Muscle of leg (tissue), 11 donors: ENCODE data around the gene ABCF1. TPM values are rescaled to one million over a fixed set of nuclear protein-coding genes. Genes with fewer than 3 reads are reported as not detected.
"Not testable (repeated sequence)": the region's sequence is repeated elsewhere in the genome, so short reads cannot be mapped to it uniquely, and the experiment has no call there.

Source experiments
- DNase-seq: peaks from one replicate; pipeline ENCODE4 v3.0.0; 2013
- H3K27ac ChIP-seq: one replicate; pipeline ENCODE4 v1.5.1; 2013; ENCODE audit warnings: mild to moderate bottlenecking, low read length, control low read depth
- H3K27me3 ChIP-seq: one replicate; pipeline ENCODE4 v1.6.1; 2013; ENCODE audit warnings: low read length; ENCODE audit not compliant: control insufficient read depth, insufficient read depth
- H3K36me3 ChIP-seq: one replicate; pipeline ENCODE4 v1.6.1; 2013; ENCODE audit warnings: low read length; ENCODE audit not compliant: control insufficient read depth, insufficient read depth
- H3K4me1 ChIP-seq: one replicate; pipeline ENCODE4 v1.6.1; 2013; ENCODE audit warnings: low read length; ENCODE audit not compliant: control insufficient read depth, insufficient read depth
- H3K4me3 ChIP-seq: one replicate; pipeline ENCODE4 v1.5.1; 2013; ENCODE audit warnings: low read length, control low read depth
- H3K9me3 ChIP-seq: replicated peaks from 2 replicates; pipeline ENCODE4 v1.6.1; 2013; ENCODE audit warnings: low read depth, low read length; ENCODE audit not compliant: control insufficient read depth
- WGBS: methylation state at CpG from one replicate; pipeline ENCODE4 v1.1.5; 2013; ENCODE audit warnings: missing lambda C conversion rate; ENCODE audit not compliant: insufficient coverage; 5-methylcytosine and 5-hydroxymethylcytosine counted together
- polyA plus RNA-seq, 8 donors: library from polyadenylated mRNA; unstranded; fragments of 120-200 nt; gene quantifications; one replicate each; pipeline versions ENCODE4 v1.2.1 to v1.2.3, GENCODE V29; 2013; ENCODE audit warnings: inconsistent platforms in 1 of 8, low replicate concordance in 1 of 8; ENCODE audit not compliant: insufficient read length in 8 of 8, insufficient read depth in 1 of 8
- total RNA-seq: library from RNA; stranded (reverse); fragments of 120-200 nt; gene quantifications from one replicate; pipeline ENCODE4 v1.2.4, GENCODE V29; 2013

The ABCF1 gene
- total and polyA plus RNA-seq, 9 donors, result 26.6 to 56.1 (median 50.4) TPM

DNA sequence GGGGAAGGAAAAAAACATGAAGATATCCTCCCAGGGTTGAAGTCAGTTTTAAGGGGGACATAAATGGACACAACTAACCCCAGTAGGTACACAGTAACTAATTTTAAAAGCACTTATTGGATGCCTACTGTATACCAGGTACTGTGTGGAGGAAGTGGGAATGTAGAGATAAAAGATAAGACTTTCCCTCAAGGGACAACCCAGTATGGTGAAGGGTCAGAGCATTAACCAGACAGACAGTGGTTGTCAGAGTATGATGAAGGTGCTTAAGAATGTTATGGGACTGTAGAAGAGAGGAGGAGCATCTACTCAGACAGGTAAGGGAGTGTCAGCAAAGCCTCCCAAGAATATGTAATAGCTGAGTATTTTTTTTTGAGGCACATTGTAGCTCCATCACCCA lies 906 bp downstream of the ABCF1 start:
- Histone ChIP-seq H3K9me3 (no peaks in the 10 kb centered on the region), H3K36me3 (peaks cover 13% of the 10 kb centered on the region), H3K27me3 (no peaks in the 10 kb centered on the region), H3K4me3 (peak overlapping the region; percentile 68), H3K4me1 (peaks cover 17% of the 10 kb centered on the region), H3K27ac (no peak overlapping the region)
- no peak for DNase-seq

DNA sequence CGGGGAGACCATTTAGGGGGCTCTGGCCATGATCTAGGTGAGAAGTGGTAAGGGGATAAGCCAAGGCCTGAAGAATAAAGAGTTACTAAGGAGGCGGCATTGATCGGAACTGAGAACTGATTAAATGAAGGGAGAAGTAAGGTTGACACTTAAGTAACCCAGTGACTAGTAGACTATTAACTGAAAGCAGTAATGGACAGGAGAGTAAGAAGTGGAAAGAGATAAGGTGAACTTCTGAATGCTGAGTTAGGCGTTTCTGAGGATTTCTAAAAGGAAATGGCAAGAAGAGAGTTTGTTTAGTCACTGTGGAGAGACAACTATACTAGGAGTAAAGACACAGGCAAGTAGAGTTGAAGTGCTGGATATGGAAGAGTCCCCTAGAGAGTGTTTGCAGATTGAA lies 1.9 kb downstream of the ABCF1 start:
- H3K36me3 ChIP-seq, result peaks cover 22% of the 10 kb centered on the region
- no peaks in the 10 kb centered on the region for H3K27me3 ChIP-seq
- H3K4me1 ChIP-seq, result peaks cover 17% of the 10 kb centered on the region
- H3K27ac ChIP-seq, result no peak overlapping the region
- WGBS, result 79% methylated on average over 4 of the region's 4 CpGs
- no peak overlapping the region for H3K4me3 ChIP-seq
- DNase-seq, result no peak
- no peaks in the 10 kb centered on the region for H3K9me3 ChIP-seq

DNA sequence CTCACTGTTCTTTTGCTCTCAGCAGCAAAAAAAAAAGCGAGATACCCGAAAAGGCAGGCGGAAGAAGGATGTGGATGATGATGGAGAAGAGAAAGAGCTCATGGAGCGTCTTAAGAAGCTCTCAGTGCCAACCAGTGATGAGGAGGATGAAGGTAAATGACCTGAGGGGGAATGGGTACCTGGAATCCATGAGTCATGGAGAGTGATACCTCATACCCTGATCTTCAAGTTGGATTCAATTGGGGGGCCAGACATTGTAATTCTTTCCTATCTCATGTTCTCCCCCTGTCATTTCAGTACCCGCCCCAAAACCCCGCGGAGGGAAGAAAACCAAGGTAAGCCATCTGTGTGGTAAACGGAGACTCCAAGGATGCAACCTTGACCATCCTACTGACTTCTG lies 6.8 kb downstream of the ABCF1 start:
- 93% methylated on average over 4 of the region's 8 CpGs for WGBS

DNA sequence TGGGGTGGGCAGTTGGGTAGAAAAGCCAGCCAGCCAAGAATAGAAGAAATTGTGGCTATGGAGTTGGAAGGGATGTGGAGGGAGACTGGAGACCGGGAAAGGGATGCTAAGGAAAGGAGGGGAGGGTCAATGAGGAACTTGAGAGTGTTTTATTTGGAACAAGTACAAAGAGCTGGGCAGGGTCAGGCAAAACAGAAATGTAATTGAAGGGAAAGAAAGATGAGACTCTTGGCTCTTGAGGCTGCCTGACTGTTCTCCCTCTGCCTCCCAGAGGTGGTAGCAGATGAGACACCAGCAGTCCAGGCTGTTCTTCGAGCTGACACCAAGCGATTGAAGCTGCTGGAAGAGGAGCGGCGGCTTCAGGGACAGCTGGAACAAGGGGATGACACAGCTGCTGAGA lies 12.7 kb downstream of the ABCF1 start:
- Histone ChIP-seq H3K27ac (no peak overlapping the region), H3K4me3 (no peak overlapping the region), H3K4me1 (no peaks in the 10 kb centered on the region), H3K9me3 (no peaks in the 10 kb centered on the region), H3K27me3 (no peaks in the 10 kb centered on the region), H3K36me3 (peaks cover 85% of the 10 kb centered on the region)
- 94% methylated on average over 5 of the region's 5 CpGs for WGBS
- no peak for DNase-seq

More for the DNA sequence above, 6.8 kb downstream of the ABCF1 start:
- H3K9me3 ChIP-seq, result no peaks in the 10 kb centered on the region
- H3K27me3 ChIP-seq, result no peaks in the 10 kb centered on the region
- H3K27ac ChIP-seq, result no peak overlapping the region
- DNase-seq, result no peak
- H3K4me1 ChIP-seq, result no peaks in the 10 kb centered on the region
- H3K36me3 ChIP-seq, result peaks cover 66% of the 10 kb centered on the region
- H3K4me3 ChIP-seq, result no peak overlapping the region

DNA sequence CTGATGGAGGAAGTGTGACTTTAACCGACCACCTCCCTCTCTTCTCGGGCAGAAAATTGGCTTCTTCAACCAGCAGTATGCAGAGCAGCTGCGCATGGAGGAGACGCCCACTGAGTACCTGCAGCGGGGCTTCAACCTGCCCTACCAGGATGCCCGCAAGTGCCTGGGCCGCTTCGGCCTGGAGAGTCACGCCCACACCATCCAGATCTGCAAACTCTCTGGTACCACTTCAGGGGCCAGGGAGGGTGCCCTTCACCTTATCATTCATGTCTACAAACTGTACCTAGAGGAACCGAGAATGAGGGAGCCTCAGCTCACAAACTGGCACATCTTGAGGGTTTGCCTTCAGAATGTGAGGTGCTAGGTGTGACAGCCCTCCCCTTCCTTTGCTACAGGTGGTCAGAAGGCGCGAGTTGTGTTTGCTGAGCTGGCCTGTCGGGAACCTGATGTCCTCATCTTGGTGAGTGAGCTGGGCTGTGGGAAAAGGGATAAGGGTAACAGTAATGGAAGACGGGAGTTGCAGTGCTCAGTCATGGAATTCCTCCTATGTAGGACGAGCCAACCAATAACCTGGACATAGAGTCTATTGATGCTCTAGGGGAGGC lies 18.6 kb downstream of the ABCF1 start:
- no peaks in the 10 kb centered on the region for H3K27me3 ChIP-seq
- H3K36me3 ChIP-seq, result peaks cover 72% of the 10 kb centered on the region
- H3K4me3 ChIP-seq, result no peak overlapping the region
- no peak overlapping the region for H3K27ac ChIP-seq
- no peak for DNase-seq
- H3K4me1 ChIP-seq, result no peaks in the 10 kb centered on the region
- WGBS, result 95% methylated on average over 11 of the region's 15 CpGs
- no peaks in the 10 kb centered on the region for H3K9me3 ChIP-seq

DNA sequence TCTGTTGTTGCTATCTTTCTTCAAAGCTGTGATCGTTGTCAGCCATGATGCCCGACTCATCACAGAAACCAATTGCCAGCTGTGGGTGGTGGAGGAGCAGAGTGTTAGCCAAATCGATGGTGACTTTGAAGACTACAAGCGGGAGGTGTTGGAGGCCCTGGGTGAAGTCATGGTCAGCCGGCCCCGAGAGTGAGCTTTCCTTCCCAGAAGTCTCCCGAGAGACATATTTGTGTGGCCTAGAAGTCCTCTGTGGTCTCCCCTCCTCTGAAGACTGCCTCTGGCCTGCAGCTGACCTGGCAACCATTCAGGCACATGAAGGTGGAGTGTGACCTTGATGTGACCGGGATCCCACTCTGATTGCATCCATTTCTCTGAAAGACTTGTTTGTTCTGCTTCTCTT lies 19.3 kb downstream of the ABCF1 start:
- Histone ChIP-seq H3K4me3 (no peak overlapping the region), H3K27ac (no peak overlapping the region), H3K27me3 (no peaks in the 10 kb centered on the region), H3K36me3 (peaks cover 66% of the 10 kb centered on the region), H3K4me1 (no peaks in the 10 kb centered on the region), H3K9me3 (no peaks in the 10 kb centered on the region)
- DNase-seq, result no peak
- 70% methylated on average over 6 of the region's 8 CpGs for whole genome bisulfite sequencing

DNA sequence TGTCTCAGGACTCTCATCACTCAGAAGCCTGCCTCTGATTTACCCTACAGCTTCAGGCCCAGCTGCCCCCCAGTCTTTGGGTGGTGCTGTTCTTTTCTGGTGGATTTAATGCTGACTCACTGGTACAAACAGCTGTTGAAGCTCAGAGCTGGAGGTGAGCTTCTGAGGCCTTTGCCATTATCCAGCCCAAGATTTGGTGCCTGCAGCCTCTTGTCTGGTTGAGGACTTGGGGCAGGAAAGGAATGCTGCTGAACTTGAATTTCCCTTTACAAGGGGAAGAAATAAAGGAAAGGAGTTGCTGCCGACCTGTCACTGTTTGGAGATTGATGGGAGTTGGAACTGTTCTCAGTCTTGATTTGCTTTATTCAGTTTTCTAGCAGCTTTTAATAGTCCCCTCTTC lies 19.8 kb downstream of the ABCF1 start:
- H3K4me3 ChIP-seq, result no peak overlapping the region
- DNase-seq, result no peak
- no peaks in the 10 kb centered on the region for H3K9me3 ChIP-seq

DNA sequence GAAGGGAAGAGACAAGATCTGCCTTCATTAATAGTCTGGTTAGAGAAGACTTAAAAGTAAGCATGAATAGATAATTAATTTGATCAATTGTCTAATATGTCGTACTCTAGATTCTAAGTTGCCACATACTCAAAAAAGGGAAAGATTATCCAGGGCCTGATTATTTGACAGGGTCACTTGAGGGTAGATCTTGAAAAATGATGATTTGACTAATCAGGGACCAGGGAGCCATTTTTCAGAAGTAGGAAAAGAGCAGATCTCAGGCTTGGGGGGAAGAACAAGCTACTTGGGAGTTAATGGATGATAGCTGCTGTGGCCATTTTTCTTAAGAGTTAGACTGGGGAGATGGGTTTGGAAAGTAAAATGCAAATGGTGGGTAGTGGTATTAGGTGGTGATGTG lies 21.0 kb downstream of the ABCF1 start:
- no peak for DNase-seq
- Histone ChIP-seq H3K36me3 (peaks cover 48% of the 10 kb centered on the region), H3K9me3 (no peaks in the 10 kb centered on the region), H3K4me3 (no peak overlapping the region), H3K4me1 (no peaks in the 10 kb centered on the region), H3K27me3 (no peaks in the 10 kb centered on the region), H3K27ac (no peak overlapping the region)
- WGBS, result no CpG with 5 or more reads among the region's 1 CpG

More for the DNA sequence above, 19.8 kb downstream of the ABCF1 start:
- WGBS, result no CpG with 5 or more reads among the region's 1 CpG
- no peaks in the 10 kb centered on the region for H3K4me1 ChIP-seq
- H3K36me3 ChIP-seq, result peaks cover 61% of the 10 kb centered on the region
- H3K27me3 ChIP-seq, result no peaks in the 10 kb centered on the region
- H3K27ac ChIP-seq, result no peak overlapping the region

DNA sequence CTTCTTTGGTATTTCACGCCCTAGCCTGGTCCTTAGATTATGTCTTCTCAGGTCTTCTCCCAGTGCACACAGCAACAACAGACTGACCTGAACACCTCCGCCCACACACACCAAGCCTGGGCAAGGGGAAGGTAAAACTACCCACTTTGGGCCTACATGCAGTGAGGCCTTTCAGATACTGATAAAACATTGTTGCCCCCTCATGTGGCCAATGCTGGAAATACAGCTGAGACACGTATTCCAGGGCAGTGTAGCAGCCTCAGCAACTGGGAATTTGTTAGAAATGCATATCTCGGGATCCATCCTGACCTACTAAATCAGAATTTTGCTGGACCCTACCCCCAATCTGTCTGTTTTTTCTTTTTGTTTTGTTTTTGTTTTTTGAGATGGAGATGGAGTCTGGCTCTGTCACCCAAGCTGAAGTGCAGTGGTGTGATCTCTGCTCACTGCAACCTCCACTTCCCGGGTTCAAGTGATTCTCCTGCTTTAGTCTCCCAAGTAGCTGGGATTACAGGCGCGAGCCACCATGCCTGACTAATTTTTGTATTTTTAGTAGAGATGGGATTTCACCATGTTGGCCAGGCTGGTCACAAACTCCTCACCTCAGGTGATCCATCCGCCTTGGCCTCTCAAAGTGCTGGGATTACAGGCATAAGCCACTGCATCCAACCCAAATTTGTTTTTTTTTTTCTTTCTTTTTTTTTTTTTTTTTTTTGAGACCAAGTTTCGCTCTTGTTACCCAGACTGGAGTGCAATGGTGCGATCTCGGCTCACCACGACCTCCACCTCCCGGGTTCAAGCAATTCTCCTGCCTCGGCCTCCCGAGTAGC lies 26.3 kb downstream of the ABCF1 start:
- not testable (repeated sequence) for H3K4me3 ChIP-seq, H3K27ac ChIP-seq, H3K9me3 ChIP-seq, H3K27me3 ChIP-seq, H3K4me1 ChIP-seq
- WGBS, result 0% methylated on average over 1 of the region's 15 CpGs
- H3K36me3 ChIP-seq, result peaks cover 31% of the 10 kb centered on the region
- peak; percentile 82 for DNase-seq

DNA sequence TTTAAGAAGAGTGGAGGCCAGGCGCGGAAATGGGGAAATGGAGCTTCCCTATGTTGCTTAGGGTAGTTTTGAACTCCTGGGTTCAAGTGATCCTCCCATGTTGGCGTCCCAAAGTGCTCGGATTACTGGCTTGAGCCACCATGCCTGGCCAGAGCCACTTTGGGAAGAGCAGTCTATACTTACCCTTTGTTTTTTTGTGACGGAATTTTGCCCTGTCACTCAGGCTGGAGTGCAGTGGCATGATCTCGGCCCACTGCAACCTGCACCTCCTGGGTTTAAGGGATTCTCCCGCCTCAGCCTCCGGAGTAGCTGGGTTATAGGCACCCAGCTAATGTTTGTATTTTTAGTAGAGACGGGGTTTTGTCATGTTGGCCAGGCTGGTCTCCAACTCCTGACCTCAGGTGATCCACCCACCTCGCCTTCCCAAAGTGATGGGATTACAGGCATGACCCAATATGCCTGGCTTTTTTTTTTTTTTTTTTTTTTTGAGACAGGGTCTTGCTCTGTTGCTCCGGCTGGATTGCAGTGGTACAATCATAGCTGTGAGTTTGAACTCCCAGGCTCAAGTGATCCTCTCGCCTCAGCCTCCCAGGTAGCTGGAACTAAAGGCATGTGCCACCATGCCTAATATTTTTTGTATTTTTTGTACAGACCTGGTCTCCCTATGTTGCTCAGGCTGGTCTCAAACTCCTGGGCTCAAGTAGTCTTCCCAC lies 27.8 kb downstream of the ABCF1 start:
- 83% methylated on average over 8 of the region's 12 CpGs for WGBS
- no peak overlapping the region for H3K4me3 ChIP-seq
- H3K4me1 ChIP-seq, result no peaks in the 10 kb centered on the region
- H3K27ac ChIP-seq, result no peak overlapping the region
- no peaks in the 10 kb centered on the region for H3K9me3 ChIP-seq
- H3K27me3 ChIP-seq, result no peaks in the 10 kb centered on the region
- H3K36me3 ChIP-seq, result peaks cover 38% of the 10 kb centered on the region
- DNase-seq, result no peak
